OCI-LY1 (cell line): ENCODE measurements around the gene NMT2.

ENCODE experiments used
- H2AFZ ChIP-seq: fragments of 200-600 bp; sonication (generic), shearing (Covaris generic); 2 replicates; pipeline ENCODE4 v1.6.0; 2014; ENCODE audit warnings: antibody characterized with exemption, mild to moderate bottlenecking, low read length
- H3F3A ChIP-seq: fragments of 200-600 bp; sonication (generic), shearing (Covaris generic); 2 replicates; pipeline ENCODE4 v1.6.0; 2014; ENCODE audit warnings: mild to moderate bottlenecking, antibody characterized with exemption, low read length, moderate library complexity; ENCODE audit not compliant: insufficient read depth
- H3K27ac ChIP-seq: fragments of 200-600 bp; sonication (generic); 2 replicates; pipeline ENCODE4 v1.5.1; 2014; ENCODE audit warnings: low read length, mixed run types, mild to moderate bottlenecking, low read depth; ENCODE audit not compliant: poor library complexity, severe bottlenecking
- H3K27me3 ChIP-seq: fragments of 200-600 bp; sonication (generic); 2 replicates; pipeline ENCODE4 v1.6.0; 2014; ENCODE audit warnings: antibody characterized with exemption, mild to moderate bottlenecking, low read length, moderate library complexity; ENCODE audit not compliant: insufficient read depth
- H3K36me3 ChIP-seq: fragments of 200-600 bp; sonication (generic); 2 replicates; pipeline ENCODE4 v1.6.1; 2014; ENCODE audit warnings: mild to moderate bottlenecking, antibody characterized with exemption, low read length, moderate library complexity, mixed read lengths; ENCODE audit not compliant: insufficient read depth
- H3K4me1 ChIP-seq: fragments of 200-600 bp; sonication (generic); 2 replicates; pipeline ENCODE4 v1.5.1; 2014; ENCODE audit warnings: mild to moderate bottlenecking, low read length, moderate library complexity; ENCODE audit not compliant: insufficient read depth, severe bottlenecking
- H3K4me2 ChIP-seq: fragments of 200-600 bp; sonication (generic), shearing (Covaris generic); 2 replicates; pipeline ENCODE4 v1.6.1; 2014; ENCODE audit warnings: low read length
- H3K4me3 ChIP-seq: fragments of 200-600 bp; sonication (generic); 2 replicates; pipeline ENCODE4 v1.5.1; 2014; ENCODE audit warnings: low read length, low read depth, mild to moderate bottlenecking, mixed read lengths; ENCODE audit not compliant: poor library complexity, severe bottlenecking
- H3K79me2 ChIP-seq: fragments of 200-600 bp; shearing (Covaris generic); 2 replicates; pipeline ENCODE4 v1.6.1; 2016; ENCODE audit warnings: mixed run types, low read length, mixed read lengths; ENCODE audit not compliant: insufficient read depth
- H3K9ac ChIP-seq: fragments of 200-600 bp; sonication (generic), shearing (Covaris generic); 2 replicates; pipeline ENCODE4 v1.6.1; 2014; ENCODE audit warnings: mild to moderate bottlenecking, low read length, mixed read lengths
- H3K9me2 ChIP-seq: fragments of 200-600 bp; sonication (generic), shearing (Covaris generic); 2 replicates; pipeline ENCODE4 v1.6.1; 2014; ENCODE audit warnings: low read depth, mild to moderate bottlenecking, low read length, mixed read lengths
- H3K9me3 ChIP-seq: fragments of 200-600 bp; shearing (Covaris generic); 2 replicates; pipeline ENCODE4 v1.6.1; 2014; ENCODE audit warnings: low read length, mixed read lengths
- H4K20me1 ChIP-seq: fragments of 200-600 bp; sonication (generic), shearing (Covaris generic); 2 replicates; pipeline ENCODE4 v1.6.0; 2016; ENCODE audit warnings: mild to moderate bottlenecking, low read length; ENCODE audit not compliant: insufficient read depth
- CTCF ChIP-seq: fragments of 200-600 bp; sonication (generic), shearing (Covaris generic); IDR thresholded peaks from 2 replicates; pipeline ENCODE4 v1.5.1; 2017; ENCODE audit warnings: mild to moderate bottlenecking, antibody characterized with exemption, low read length, moderate library complexity, mixed read lengths
- EZH2 ChIP-seq: fragments of 200-600 bp; sonication (generic), shearing (Covaris generic); IDR thresholded peaks from 2 replicates; pipeline ENCODE4 v1.8.0; 2017; ENCODE audit warnings: borderline replicate concordance, mixed run types, mild to moderate bottlenecking, antibody characterized with exemption, low read length, moderate library complexity, mixed read lengths

Gene NMT2

GRCh38 chr10:15141136-15142054 is 27.1 kb downstream of the NMT2 start:
- no peak overlapping the region for H2AFZ ChIP-seq
- no peaks in the 10 kb centered on the region for H3F3A ChIP-seq
- no peak overlapping the region for H3K4me2 ChIP-seq
- no peaks in the 10 kb centered on the region for H4K20me1 ChIP-seq
- H3K9ac ChIP-seq, result no peak overlapping the region
- H3K79me2 ChIP-seq, result no peaks in the 10 kb centered on the region
- no peak overlapping the region for H3K27ac ChIP-seq
- H3K36me3 ChIP-seq, result no peaks in the 10 kb centered on the region
- H3K4me3 ChIP-seq, result no peak overlapping the region
- no peaks in the 10 kb centered on the region for H3K27me3 ChIP-seq
- peaks cover 8% of the 10 kb centered on the region for H3K4me1 ChIP-seq
- TF ChIP-seq CTCF (no peak), EZH2 (no peak)
- no peaks in the 10 kb centered on the region for H3K9me3 ChIP-seq
- H3K9me2 ChIP-seq, result no peaks in the 10 kb centered on the region

- no peaks in the 10 kb centered on the region for H3K9me2 ChIP-seq
- no peaks in the 10 kb centered on the region for H3K9me3 ChIP-seq
- no peak overlapping the region for H3K9ac ChIP-seq
- no peak overlapping the region for H2AFZ ChIP-seq
- H3K36me3 ChIP-seq, result no peaks in the 10 kb centered on the region
- H3K79me2 ChIP-seq, result no peaks in the 10 kb centered on the region
- TF ChIP-seq EZH2 (no peak), CTCF (no peak)
- no peaks in the 10 kb centered on the region for H3F3A ChIP-seq
- H3K4me1 ChIP-seq, result peaks cover 8% of the 10 kb centered on the region
- H3K27me3 ChIP-seq, result no peaks in the 10 kb centered on the region
- H3K4me3 ChIP-seq, result no peak overlapping the region
- H3K27ac ChIP-seq, result no peak overlapping the region
- no peaks in the 10 kb centered on the region for H4K20me1 ChIP-seq
- H3K4me2 ChIP-seq, result no peak overlapping the region
Measured at GRCh38 chr10:15140698-15141097, 27.8 kb downstream of the NMT2 start.

GRCh38 chr10:15137636-15138035 is 30.9 kb downstream of the NMT2 start:
- H3K9me2 ChIP-seq, result no peaks in the 10 kb centered on the region
- no peaks in the 10 kb centered on the region for H3K36me3 ChIP-seq
- H3K79me2 ChIP-seq, result no peaks in the 10 kb centered on the region
- H3K4me3 ChIP-seq, result no peak overlapping the region
- H3K27ac ChIP-seq, result no peak overlapping the region
- H3K4me1 ChIP-seq, result peaks cover 8% of the 10 kb centered on the region
- no peaks in the 10 kb centered on the region for H3K9me3 ChIP-seq
- H4K20me1 ChIP-seq, result no peaks in the 10 kb centered on the region
- no peak for TF ChIP-seq CTCF
- TF ChIP-seq EZH2, result no peak
- no peak overlapping the region for H3K4me2 ChIP-seq
- no peaks in the 10 kb centered on the region for H3K27me3 ChIP-seq
- no peak overlapping the region for H2AFZ ChIP-seq
- no peak overlapping the region for H3K9ac ChIP-seq
- H3F3A ChIP-seq, result no peaks in the 10 kb centered on the region
